OCI-LY1 (cell line): ENCODE results near the gene CLEC4D.

Experiments
- EZH2 ChIP-seq: fragments of 200-600 bp; sonication (generic), shearing (Covaris generic); IDR thresholded peaks from 2 replicates; pipeline ENCODE4 v1.8.0; 2017; ENCODE audit warnings: borderline replicate concordance, mixed run types, mild to moderate bottlenecking, antibody characterized with exemption, low read length, moderate library complexity, mixed read lengths
- TF ChIP-seq, protein P1 (sequence below): fragments of 200-600 bp; sonication (generic), shearing (Covaris generic); IDR thresholded peaks from 2 replicates; pipeline ENCODE4 v1.5.1; 2017; ENCODE audit warnings: mild to moderate bottlenecking, antibody characterized with exemption, low read length, moderate library complexity, mixed read lengths

- TF ChIP-seq, protein P1, sequence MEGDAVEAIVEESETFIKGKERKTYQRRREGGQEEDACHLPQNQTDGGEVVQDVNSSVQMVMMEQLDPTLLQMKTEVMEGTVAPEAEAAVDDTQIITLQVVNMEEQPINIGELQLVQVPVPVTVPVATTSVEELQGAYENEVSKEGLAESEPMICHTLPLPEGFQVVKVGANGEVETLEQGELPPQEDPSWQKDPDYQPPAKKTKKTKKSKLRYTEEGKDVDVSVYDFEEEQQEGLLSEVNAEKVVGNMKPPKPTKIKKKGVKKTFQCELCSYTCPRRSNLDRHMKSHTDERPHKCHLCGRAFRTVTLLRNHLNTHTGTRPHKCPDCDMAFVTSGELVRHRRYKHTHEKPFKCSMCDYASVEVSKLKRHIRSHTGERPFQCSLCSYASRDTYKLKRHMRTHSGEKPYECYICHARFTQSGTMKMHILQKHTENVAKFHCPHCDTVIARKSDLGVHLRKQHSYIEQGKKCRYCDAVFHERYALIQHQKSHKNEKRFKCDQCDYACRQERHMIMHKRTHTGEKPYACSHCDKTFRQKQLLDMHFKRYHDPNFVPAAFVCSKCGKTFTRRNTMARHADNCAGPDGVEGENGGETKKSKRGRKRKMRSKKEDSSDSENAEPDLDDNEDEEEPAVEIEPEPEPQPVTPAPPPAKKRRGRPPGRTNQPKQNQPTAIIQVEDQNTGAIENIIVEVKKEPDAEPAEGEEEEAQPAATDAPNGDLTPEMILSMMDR: peak; percentile 46; the same call in 1 of the 2 replicates
- no peak for TF ChIP-seq EZH2
These were observed 39.9 kb downstream of the CLEC4D start for GRCh38 chr12:8553088-8553627.
